SK-N-DZ (cell line): ENCODE results near the gene IMMT.

Experiments used
- small RNA-seq, 2 experiments: library from RNA; depleted of rRNA; stranded (forward); fragments of <200 nt; gene quantifications; one replicate each; pipeline ENCODE3, GENCODE V24; 2014

IMMT gene

Small RNAs within 50 kb of the gene (small RNA-seq; reads per million reads assigned to genes)
- gene MIR4779: 0 reads per million in 2 experiments
- 0 reads per million in 2 experiments for gene RF00019
- 201 to 511 reads per million in 2 experiments for gene SNORD94
